ENCODE results near the gene SLC35F3. TPM values are rescaled to one million over a fixed set of nuclear protein-coding genes. Genes with fewer than 3 reads are reported as not detected.

Gene SLC35F3
- polyA plus RNA-seq, 1 donor (not counting 4 experiments of a cell fraction or from before 2014, with no cell fraction given), result 13.8 TPM

- no peak overlapping the region for H3K9ac ChIP-seq (ENCODE audit: control insufficient read depth, extremely low read depth, insufficient read depth, low read length)
- no peaks in the 10 kb centered on the region for H4K20me1 ChIP-seq (ENCODE audit: control insufficient read depth, extremely low read depth, insufficient read depth, low read length)
- dilution Hi-C loops (cut with MboI; ENCODE audit: extremely low pct_ligation_motif_present, low sequenced_read_pairs), result no loop called here
- no peaks in the 10 kb centered on the region for H3K36me3 ChIP-seq (ENCODE audit: control insufficient read depth in 2 of 2, extremely low read depth in 1 of 2, insufficient read depth in 2 of 2, low read length in 2 of 2)
- FAIRE-seq (peak; percentile 81), DNase-seq (ENCODE audit: low read depth, low spot score) (peak; percentile 48)
- H3K79me2 ChIP-seq (ENCODE audit: control insufficient read depth, insufficient read depth, low read length), result no peaks in the 10 kb centered on the region
- no peaks in the 10 kb centered on the region for H3K9me3 ChIP-seq (ENCODE audit: control insufficient read depth, low read depth, low read length)
- H3K4me2 ChIP-seq (ENCODE audit: control insufficient read depth, extremely low read depth, insufficient read depth, low read depth, low read length), result no peak overlapping the region
- no peak overlapping the region for H2AFZ ChIP-seq (ENCODE audit: control insufficient read depth, low read length)
- no peak overlapping the region for H3K27ac ChIP-seq (ENCODE audit: control insufficient read depth, insufficient read depth, low read length)
- no peak overlapping the region for H3K4me3 ChIP-seq (ENCODE audit: control insufficient read depth in 2 of 3, extremely low read depth in 1 of 3, insufficient read depth in 2 of 3, low read depth in 1 of 3, low read length in 3 of 3)
- TF ChIP-seq EZH2 (IDR thresholded peaks at IDR 0.05; ENCODE audit: low read length) (no peak), CTCF (optimal IDR thresholded peaks at IDR 0.05 in 1 of 3, IDR thresholded peaks at IDR 0.05 in 1 of 3, conservative IDR thresholded peaks at IDR 0.05 in 1 of 3; ENCODE audit: extremely low read depth in 1 of 3, insufficient read depth in 2 of 3, low read length in 3 of 3) (peak; percentile 47 to 66 (median 62))
- H3K9me1 ChIP-seq (ENCODE audit: control insufficient read depth, extremely low read depth, insufficient read depth, low read length), result no peaks in the 10 kb centered on the region
- H3K4me1 ChIP-seq (ENCODE audit: control insufficient read depth, extremely low read depth, insufficient read depth, low read length), result peaks cover under 1% of the 10 kb centered on the region
- H3K27me3 ChIP-seq (ENCODE audit: control insufficient read depth, extremely low read depth, insufficient read depth, low read length), result no peaks in the 10 kb centered on the region
Measured at GRCh38 chr1:234154320-234155251, 250.1 kb downstream of the SLC35F3 start.

DNA sequence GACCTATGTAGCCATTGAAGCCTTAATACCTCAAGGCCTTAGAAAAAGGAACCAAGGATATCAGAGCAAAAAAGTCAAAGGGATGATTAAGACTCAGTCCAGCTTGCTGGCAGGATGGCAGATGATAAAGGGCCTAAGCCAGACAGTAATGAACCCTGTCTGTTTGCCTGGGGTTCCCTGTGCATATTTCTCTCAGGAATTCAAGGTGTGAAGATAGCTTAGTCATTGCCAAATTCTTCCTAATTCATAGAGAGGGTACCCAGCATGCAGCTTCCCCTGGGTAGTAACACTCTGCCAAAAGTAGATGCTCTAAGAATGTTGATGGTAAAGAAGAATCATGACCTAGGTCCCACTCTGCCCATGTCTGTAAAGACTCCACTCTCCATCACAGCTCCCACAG lies 258.2 kb downstream of the SLC35F3 start:
- FAIRE-seq, result no peak
- H3K9ac ChIP-seq (ENCODE audit: control insufficient read depth, extremely low read depth, insufficient read depth, low read length), result no peak overlapping the region
- no peak overlapping the region for H3K4me2 ChIP-seq (ENCODE audit: control insufficient read depth, extremely low read depth, insufficient read depth, low read depth, low read length)
- H2AFZ ChIP-seq (ENCODE audit: control insufficient read depth, low read length), result no peak overlapping the region
- H3K79me2 ChIP-seq (ENCODE audit: control insufficient read depth, insufficient read depth, low read length), result no peaks in the 10 kb centered on the region
- H4K20me1 ChIP-seq (ENCODE audit: control insufficient read depth, extremely low read depth, insufficient read depth, low read length), result no peaks in the 10 kb centered on the region
- no peak for DNase-seq (ENCODE audit: low read depth, low spot score)
- no peaks in the 10 kb centered on the region for H3K27me3 ChIP-seq (ENCODE audit: control insufficient read depth, extremely low read depth, insufficient read depth, low read length)
- H3K9me1 ChIP-seq (ENCODE audit: control insufficient read depth, extremely low read depth, insufficient read depth, low read length), result no peaks in the 10 kb centered on the region
- H3K4me1 ChIP-seq (ENCODE audit: control insufficient read depth, extremely low read depth, insufficient read depth, low read length), result no peaks in the 10 kb centered on the region
- TF ChIP-seq CTCF (optimal IDR thresholded peaks at IDR 0.05 in 1 of 3, IDR thresholded peaks at IDR 0.05 in 1 of 3, conservative IDR thresholded peaks at IDR 0.05 in 1 of 3; ENCODE audit: extremely low read depth in 1 of 3, insufficient read depth in 2 of 3, low read length in 3 of 3) (no peak), EZH2 (IDR thresholded peaks at IDR 0.05; ENCODE audit: low read length) (no peak)
- H3K36me3 ChIP-seq (ENCODE audit: control insufficient read depth in 2 of 2, extremely low read depth in 1 of 2, insufficient read depth in 2 of 2, low read length in 2 of 2), result no peaks in the 10 kb centered on the region
- H3K27ac ChIP-seq (ENCODE audit: control insufficient read depth, insufficient read depth, low read length), result no peak overlapping the region
- no peaks in the 10 kb centered on the region for H3K9me3 ChIP-seq (ENCODE audit: control insufficient read depth, low read depth, low read length)
- dilution Hi-C loops (cut with MboI; ENCODE audit: extremely low pct_ligation_motif_present, low sequenced_read_pairs), result no loop called here
- H3K4me3 ChIP-seq (ENCODE audit: control insufficient read depth in 2 of 3, extremely low read depth in 1 of 3, insufficient read depth in 2 of 3, low read depth in 1 of 3, low read length in 3 of 3), result no peak overlapping the region
